Endothelial cell of umbilical vein (primary cell): ENCODE measurements around the gene WDR27. TPM values are rescaled to one million over a fixed set of nuclear protein-coding genes. Genes with fewer than 3 reads are reported as not detected.

Source experiments
- polyA plus RNA-seq, 4 experiments: library from polyadenylated mRNA; depleted of rRNA in 3 of 4; stranded (reverse) in 3 of 4; unstranded in 1 of 4; fragments of >200 nt; gene quantifications; 2 replicates each; pipeline versions ENCODE4 v1.2.1 to v1.2.3, GENCODE V29; 2011 to 2012; ENCODE audit warnings: missing spikeins in 1 of 4
- total RNA-seq: library from RNA; stranded (reverse); gene quantifications from 2 replicates; pipeline ENCODE4 v1.2.3, GENCODE V29; 2021

WDR27 gene
- total and polyA plus RNA-seq, 2 donors (not counting 3 experiments of a cell fraction or from before 2014, with no cell fraction given), result 60.1 to 69.7 TPM

Other genes with a start within 250 kb of the WDR27 start
- 28.2 and 30.1 TPM in 2 replicates for gene C6orf120, start 97 bp upstream of the WDR27 start, total RNA-seq
- gene C6orf120, start 97 bp upstream of the WDR27 start, polyA plus RNA-seq, result 13.8 and 13.9 TPM in 2 replicates
- gene PHF10, start 22.5 kb upstream of the WDR27 start, total RNA-seq, result 62.4 and 62.6 TPM in 2 replicates
- 16.3 and 19.1 TPM in 2 replicates for gene PHF10, start 22.5 kb upstream of the WDR27 start, polyA plus RNA-seq
- 0.88 and 1.5 TPM in 2 replicates for gene DYNLT2, start 49.5 kb upstream of the WDR27 start, total RNA-seq
- gene DYNLT2, start 49.5 kb upstream of the WDR27 start, polyA plus RNA-seq, result 0.21 and 0.39 TPM in 2 replicates
- gene ERMARD, start 49.6 kb upstream of the WDR27 start, total RNA-seq, result 18.8 and 23.8 TPM in 2 replicates
- gene ERMARD, start 49.6 kb upstream of the WDR27 start, polyA plus RNA-seq, result 33.7 and 36.4 TPM in 2 replicates